RWPE1 (cell line): ENCODE results near the gene ADAM23.

Experiments
- CTCF ChIA-PET: fragments of 350-600 bp; sonication (Branson Sonifier 250); formaldehyde crosslinking; extraction: SDS; loops from one replicate; lab custom pipeline; 2021; lab: Yijun Ruan, JAX
- POLR2A ChIA-PET: fragments of 400-600 bp; formaldehyde crosslinking; extraction: SDS; loops from one replicate; lab custom pipeline; 2020; ENCODE audit warnings: antibody characterized with exemption; ENCODE audit not compliant: low non-redundant PET; lab: Yijun Ruan, JAX
- DNase-seq: peaks from one replicate; pipeline ENCODE4 v3.0.0; 2012; ENCODE audit warnings: low spot score
- H3K27ac ChIP-seq: fragments of 450-650 bp; 2 replicates; pipeline ENCODE4 v1.5.1; 2017
- TF ChIP-seq, protein P1 (sequence below): fragments of 450-650 bp; conservative IDR thresholded peaks from 2 replicates; pipeline ENCODE4 v1.5.1; 2017; ENCODE audit warnings: low read depth, mild to moderate bottlenecking

ADAM23 gene

GRCh38 chr2:206558492-206558891 lies 115.2 kb downstream of the ADAM23 start:
- ChIA-PET CTCF (interaction anchor here (0.6 to 1.1 kb wide), 2 partner anchors 21 to 166 kb away, joined by 3 to 4 read pairs; no protein-coding TSS in a partner anchor), POLR2A (interaction anchor here (0.7 kb wide), 1 partner anchor 137 kb away, joined by 3 read pairs; no protein-coding TSS in a partner anchor)

GRCh38 chr2:206561962-206562361 lies 118.6 kb downstream of the ADAM23 start:
- ChIA-PET POLR2A (no interaction called here), CTCF (no interaction called here)
- TF ChIP-seq, protein P1, sequence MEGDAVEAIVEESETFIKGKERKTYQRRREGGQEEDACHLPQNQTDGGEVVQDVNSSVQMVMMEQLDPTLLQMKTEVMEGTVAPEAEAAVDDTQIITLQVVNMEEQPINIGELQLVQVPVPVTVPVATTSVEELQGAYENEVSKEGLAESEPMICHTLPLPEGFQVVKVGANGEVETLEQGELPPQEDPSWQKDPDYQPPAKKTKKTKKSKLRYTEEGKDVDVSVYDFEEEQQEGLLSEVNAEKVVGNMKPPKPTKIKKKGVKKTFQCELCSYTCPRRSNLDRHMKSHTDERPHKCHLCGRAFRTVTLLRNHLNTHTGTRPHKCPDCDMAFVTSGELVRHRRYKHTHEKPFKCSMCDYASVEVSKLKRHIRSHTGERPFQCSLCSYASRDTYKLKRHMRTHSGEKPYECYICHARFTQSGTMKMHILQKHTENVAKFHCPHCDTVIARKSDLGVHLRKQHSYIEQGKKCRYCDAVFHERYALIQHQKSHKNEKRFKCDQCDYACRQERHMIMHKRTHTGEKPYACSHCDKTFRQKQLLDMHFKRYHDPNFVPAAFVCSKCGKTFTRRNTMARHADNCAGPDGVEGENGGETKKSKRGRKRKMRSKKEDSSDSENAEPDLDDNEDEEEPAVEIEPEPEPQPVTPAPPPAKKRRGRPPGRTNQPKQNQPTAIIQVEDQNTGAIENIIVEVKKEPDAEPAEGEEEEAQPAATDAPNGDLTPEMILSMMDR: no peak
- no peak overlapping the region for H3K27ac ChIP-seq
- DNase-seq: no peak

More at GRCh38 chr2:206558492-206558891, 115.2 kb downstream of the ADAM23 start:
- no peak overlapping the region for H3K27ac ChIP-seq
- no peak for DNase-seq
- TF ChIP-seq, protein P1: no peak

GRCh38 chr2:206562375-206562774 lies 119.0 kb downstream of the ADAM23 start:
- H3K27ac ChIP-seq: no peak overlapping the region
- DNase-seq: no peak
- ChIA-PET CTCF (interaction anchor here (0.5 to 0.6 kb wide), 2 partner anchors 173 to 219 kb away, joined by 3 to 5 read pairs; no protein-coding TSS in a partner anchor), POLR2A (no interaction called here)
- TF ChIP-seq, protein P1: no peak

DNA sequence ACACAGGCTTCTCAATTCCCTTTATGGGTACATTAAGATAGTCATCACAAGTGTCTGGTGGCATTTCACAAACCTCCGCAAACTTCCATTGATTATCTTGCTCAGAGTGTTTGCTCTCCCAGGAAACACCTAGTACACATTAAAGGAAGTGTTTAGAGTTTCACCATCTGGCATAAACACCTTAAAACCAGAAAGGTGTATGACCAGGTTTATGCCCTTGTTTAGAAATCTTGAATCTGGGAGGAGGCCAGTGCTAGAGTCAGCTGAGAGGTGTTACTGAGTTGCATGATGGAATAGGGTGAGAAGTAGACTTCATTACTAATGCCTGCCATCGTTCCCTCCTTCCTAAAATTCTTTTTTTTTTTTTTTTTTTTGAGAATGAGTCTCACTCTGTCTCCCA lies 120.0 kb downstream of the ADAM23 start:
- TF ChIP-seq, protein P1: no peak
- DNase-seq: no peak
- H3K27ac ChIP-seq: no peak overlapping the region
- ChIA-PET POLR2A (no interaction called here), CTCF (no interaction called here)

DNA sequence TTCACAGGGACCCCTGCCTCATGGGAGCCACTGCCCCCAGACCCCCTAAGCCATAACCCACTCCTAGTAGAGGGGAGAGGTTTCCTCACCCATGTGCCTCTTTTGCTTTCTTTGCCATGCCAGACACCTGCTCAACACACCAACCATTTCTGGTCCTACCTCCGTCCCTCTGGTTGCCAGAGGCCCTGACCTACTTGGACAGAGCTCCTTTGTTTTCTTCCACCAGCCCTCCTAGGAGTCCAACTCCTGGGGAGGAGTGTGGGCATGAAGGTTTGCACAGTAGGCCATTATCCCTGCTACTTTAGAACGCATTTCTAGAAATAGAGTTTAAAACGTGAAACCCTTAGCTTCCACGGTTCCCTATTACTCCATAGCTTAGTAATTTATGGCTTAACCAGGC lies 122.3 kb downstream of the ADAM23 start:
- no peak for DNase-seq
- POLR2A ChIA-PET: no interaction called here
- no peak overlapping the region for H3K27ac ChIP-seq
- CTCF ChIA-PET: interaction anchor here (0.7 kb wide), 1 partner anchor 890 kb away, joined by 3 read pairs; no protein-coding TSS in a partner anchor
- TF ChIP-seq, protein P1: no peak

- POLR2A ChIA-PET: no interaction called here
- TF ChIP-seq, protein P1: no peak
- no peak overlapping the region for H3K27ac ChIP-seq
- CTCF ChIA-PET: no interaction called here
- DNase-seq: no peak
Observed at GRCh38 chr2:206569470-206569869, 126.1 kb downstream of the ADAM23 start.
